Smooth muscle cell (in vitro differentiated cells): Measurements from ENCODE around the gene NAB2. TPM values are rescaled to one million over a fixed set of nuclear protein-coding genes. Genes with fewer than 3 reads are reported as not detected.

Experiments used
- DNase-seq: peaks from one replicate; lab custom pipeline; 2025; ENCODE audit not compliant: unreplicated experiment; lab: John Stamatoyannopoulos, UW
- H2AFZ ChIP-seq: fragments of 200-600 bp; sonication (generic); 2 replicates; pipeline ENCODE4 v1.6.0; 2016; ENCODE audit warnings: antibody characterized with exemption, low read depth, mild to moderate bottlenecking
- H3F3A ChIP-seq: fragments of 200-600 bp; sonication (generic); 2 replicates; pipeline ENCODE4 v1.6.0; 2017; ENCODE audit warnings: antibody characterized with exemption, low read depth
- H3K27ac ChIP-seq: fragments of 200-600 bp; sonication (generic); 2 replicates; pipeline ENCODE4 v1.5.1; 2016; ENCODE audit warnings: low read depth, mild to moderate bottlenecking
- H3K27me3 ChIP-seq: fragments of 200-600 bp; sonication (generic); 2 replicates; pipeline ENCODE4 v1.6.1; 2016; ENCODE audit warnings: low read depth, mild to moderate bottlenecking
- H3K36me3 ChIP-seq: fragments of 200-600 bp; sonication (generic); 2 replicates; pipeline ENCODE4 v1.5.1; 2016; ENCODE audit warnings: low read depth
- H3K4me1 ChIP-seq: fragments of 200-600 bp; sonication (generic); 2 replicates; pipeline ENCODE4 v1.5.1; 2016; ENCODE audit warnings: low read depth
- H3K4me2 ChIP-seq: fragments of 200-600 bp; sonication (generic); 2 replicates; pipeline ENCODE4 v1.6.0; 2016; ENCODE audit warnings: mild to moderate bottlenecking
- H3K4me3 ChIP-seq: fragments of 200-600 bp; sonication (generic); 2 replicates; pipeline ENCODE4 v1.5.1; 2016; ENCODE audit warnings: mild to moderate bottlenecking
- H3K79me2 ChIP-seq: fragments of 200-600 bp; sonication (generic); 2 replicates; pipeline ENCODE4 v1.6.0; 2016; ENCODE audit warnings: low read depth, mild to moderate bottlenecking
- H3K9ac ChIP-seq: fragments of 200-600 bp; sonication (generic); 2 replicates; pipeline ENCODE4 v1.6.0; 2016; ENCODE audit warnings: low read depth
- H3K9me3 ChIP-seq: fragments of 200-600 bp; sonication (generic); replicated peaks from 2 replicates; pipeline ENCODE4 v1.5.1; 2016; ENCODE audit warnings: low read depth
- H4K20me1 ChIP-seq: fragments of 200-600 bp; sonication (generic); 2 replicates; pipeline ENCODE4 v1.6.0; 2016; ENCODE audit warnings: low read depth
- WGBS: methylation state at CpG from one replicate; pipeline ENCODE4 v1.1.7; 2016; ENCODE audit warnings: low lambda C conversion rate; 5-methylcytosine and 5-hydroxymethylcytosine counted together
- polyA plus RNA-seq: library from polyadenylated mRNA; unstranded; fragments of >200 nt; fragmentation: Nextera tagmentation; extraction: Ambion mirVana; gene quantifications from 2 replicates; pipeline ENCODE4 v1.2.1, GENCODE V29; 2016
- total RNA-seq: library from RNA; depleted of rRNA; stranded (reverse); fragments of >200 nt; gene quantifications from 2 replicates; pipeline ENCODE4 v1.2.3, GENCODE V29; 2014
- TF ChIP-seq, protein P1 (sequence below): fragments of 200-600 bp; sonication (generic); IDR thresholded peaks from 2 replicates; pipeline ENCODE4 v1.5.1; 2017; ENCODE audit warnings: borderline replicate concordance, mild to moderate bottlenecking, antibody characterized with exemption; ENCODE audit not compliant: insufficient read depth, poor library complexity, severe bottlenecking

NAB2 gene
- total and polyA plus RNA-seq, 2 experiments from 2014 or later, result 39.7 to 58.3 TPM

DNA sequence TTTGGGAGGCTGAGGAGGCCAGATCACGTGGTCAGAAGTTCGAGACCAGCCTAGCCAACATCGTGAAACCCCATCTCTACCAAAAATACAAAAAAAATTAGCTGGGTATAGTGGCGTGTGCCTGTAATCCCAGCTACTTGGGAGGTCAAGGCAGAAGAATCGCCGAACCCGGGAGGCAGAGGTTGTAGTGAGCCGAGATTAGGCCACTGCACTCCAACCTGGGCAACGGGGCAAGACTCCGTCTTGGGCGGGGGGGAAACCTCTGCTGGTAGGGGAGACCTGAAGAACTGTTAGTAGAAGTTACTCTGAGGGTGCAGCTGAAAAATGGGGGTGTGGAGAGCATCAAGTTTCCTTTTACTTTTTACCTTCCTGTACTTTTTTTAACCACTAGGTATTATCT lies 37.1 kb downstream of the NAB2 start:
- no peaks in the 10 kb centered on the region for H3K9me3 ChIP-seq
- peaks cover 28% of the 10 kb centered on the region for H3K79me2 ChIP-seq
- H3K27me3 ChIP-seq, result no peaks in the 10 kb centered on the region
- H3K4me1 ChIP-seq, result peaks cover 16% of the 10 kb centered on the region
- H3F3A ChIP-seq, result peaks cover 7% of the 10 kb centered on the region
- DNase-seq, result no peak
- no peaks in the 10 kb centered on the region for H3K36me3 ChIP-seq
- H3K4me2 ChIP-seq, result no peak overlapping the region
- H3K27ac ChIP-seq, result no peak overlapping the region
- no peak overlapping the region for H3K9ac ChIP-seq
- H3K4me3 ChIP-seq, result no peak overlapping the region
- TF ChIP-seq, protein P1, sequence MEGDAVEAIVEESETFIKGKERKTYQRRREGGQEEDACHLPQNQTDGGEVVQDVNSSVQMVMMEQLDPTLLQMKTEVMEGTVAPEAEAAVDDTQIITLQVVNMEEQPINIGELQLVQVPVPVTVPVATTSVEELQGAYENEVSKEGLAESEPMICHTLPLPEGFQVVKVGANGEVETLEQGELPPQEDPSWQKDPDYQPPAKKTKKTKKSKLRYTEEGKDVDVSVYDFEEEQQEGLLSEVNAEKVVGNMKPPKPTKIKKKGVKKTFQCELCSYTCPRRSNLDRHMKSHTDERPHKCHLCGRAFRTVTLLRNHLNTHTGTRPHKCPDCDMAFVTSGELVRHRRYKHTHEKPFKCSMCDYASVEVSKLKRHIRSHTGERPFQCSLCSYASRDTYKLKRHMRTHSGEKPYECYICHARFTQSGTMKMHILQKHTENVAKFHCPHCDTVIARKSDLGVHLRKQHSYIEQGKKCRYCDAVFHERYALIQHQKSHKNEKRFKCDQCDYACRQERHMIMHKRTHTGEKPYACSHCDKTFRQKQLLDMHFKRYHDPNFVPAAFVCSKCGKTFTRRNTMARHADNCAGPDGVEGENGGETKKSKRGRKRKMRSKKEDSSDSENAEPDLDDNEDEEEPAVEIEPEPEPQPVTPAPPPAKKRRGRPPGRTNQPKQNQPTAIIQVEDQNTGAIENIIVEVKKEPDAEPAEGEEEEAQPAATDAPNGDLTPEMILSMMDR, result no peak
- no peak overlapping the region for H2AFZ ChIP-seq
- peaks cover 18% of the 10 kb centered on the region for H4K20me1 ChIP-seq
- 94% methylated on average over 11 of the region's 11 CpGs for WGBS

DNA sequence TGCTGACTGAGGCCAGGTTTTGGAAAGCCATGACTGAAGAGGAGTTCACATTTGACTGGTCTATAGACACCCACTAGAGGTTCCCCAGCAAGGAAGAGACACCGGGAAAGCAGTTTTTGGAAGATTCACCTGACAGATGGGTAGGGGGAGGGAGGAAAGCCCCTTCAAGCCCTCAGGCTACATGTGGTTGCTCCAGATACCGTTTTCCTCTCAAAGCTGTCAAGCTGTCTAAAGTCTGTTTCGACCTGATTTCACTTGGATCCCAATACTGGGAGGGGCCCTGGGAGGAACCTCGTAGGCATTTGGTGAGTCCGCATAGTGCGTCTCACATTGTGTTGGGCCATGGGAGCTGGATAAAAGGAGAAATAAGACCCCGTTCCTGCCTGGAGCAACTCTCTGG lies 37.6 kb downstream of the NAB2 start:
- Histone ChIP-seq H3F3A (peaks cover 7% of the 10 kb centered on the region), H3K4me2 (peak overlapping the region; percentile 100), H3K36me3 (no peaks in the 10 kb centered on the region), H3K27ac (peak overlapping the region; percentile 92), H2AFZ (no peak overlapping the region), H3K79me2 (peaks cover 33% of the 10 kb centered on the region), H3K27me3 (no peaks in the 10 kb centered on the region), H3K9ac (no peak overlapping the region), H4K20me1 (peaks cover 23% of the 10 kb centered on the region), H3K4me1 (peaks cover 20% of the 10 kb centered on the region), H3K9me3 (no peaks in the 10 kb centered on the region), H3K4me3 (peak overlapping the region; percentile 97)
- WGBS, result 62% methylated on average over 7 of the region's 7 CpGs
- TF ChIP-seq, protein P1, result no peak
- no peak for DNase-seq

DNA sequence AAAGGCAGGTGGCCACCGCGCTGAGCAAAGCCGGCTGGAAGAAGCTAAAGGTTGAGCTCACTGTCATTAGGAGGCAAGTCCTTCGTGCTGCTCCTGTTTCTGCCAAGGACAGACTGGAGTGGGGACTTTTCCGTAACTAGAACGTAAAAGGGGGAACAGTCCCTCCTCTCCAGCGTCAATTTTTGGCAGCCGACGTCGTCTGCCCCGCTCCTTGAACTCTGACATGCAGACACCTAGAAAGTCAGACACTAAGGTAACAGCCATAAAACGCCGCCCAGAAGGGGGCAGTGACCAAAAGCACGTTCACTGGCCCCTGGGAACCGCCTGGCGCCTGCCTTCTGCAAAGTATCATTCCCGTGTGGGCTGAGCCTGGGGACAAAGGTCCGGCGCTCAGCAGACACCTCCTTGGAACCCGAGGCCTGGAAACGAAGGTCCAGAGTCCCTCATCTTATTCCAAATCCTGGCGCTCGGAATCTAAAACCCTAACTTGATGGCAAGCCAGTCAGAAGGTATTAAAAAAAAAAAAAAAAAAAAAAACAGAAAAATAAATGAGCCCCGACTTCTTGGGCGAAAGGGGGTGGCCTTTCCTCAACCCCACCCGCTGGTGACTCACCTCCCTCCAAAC lies 38.3 kb downstream of the NAB2 start:
- peak; percentile 39 for DNase-seq
- peaks cover 7% of the 10 kb centered on the region for H3F3A ChIP-seq
- H3K9me3 ChIP-seq, result no peaks in the 10 kb centered on the region
- TF ChIP-seq, protein P1, result peak; percentile 4
- peak overlapping the region; percentile 91 for H3K9ac ChIP-seq
- H3K4me1 ChIP-seq, result peaks cover 27% of the 10 kb centered on the region
- peaks cover 30% of the 10 kb centered on the region for H4K20me1 ChIP-seq
- H3K79me2 ChIP-seq, result peaks cover 39% of the 10 kb centered on the region
- peak overlapping the region; percentile 100 for H3K4me2 ChIP-seq
- peak overlapping the region; percentile 92 for H3K27ac ChIP-seq
- 6% methylated on average over 26 of the region's 26 CpGs for WGBS
- no peaks in the 10 kb centered on the region for H3K27me3 ChIP-seq
- H3K4me3 ChIP-seq, result peak overlapping the region; percentile 97
- H2AFZ ChIP-seq, result peak overlapping the region; percentile 96
- H3K36me3 ChIP-seq, result no peaks in the 10 kb centered on the region
